NT2/D1 (cell line): ENCODE results near the gene ARHGAP8.

Source experiments
- SUZ12 ChIP-seq: IDR thresholded peaks from 2 replicates; pipeline ENCODE4 v1.6.1; 2011; ENCODE audit not compliant: insufficient read length, insufficient read depth; ENCODE audit errors: extremely low read depth
- YY1 ChIP-seq: IDR thresholded peaks from 2 replicates; pipeline ENCODE4 v1.6.1; 2011; ENCODE audit not compliant: insufficient read length, insufficient read depth
- ZNF274 ChIP-seq: IDR thresholded peaks from 2 replicates; pipeline ENCODE4 v1.6.1; 2011; ENCODE audit warnings: mild to moderate bottlenecking, low read depth, low read length

- TF ChIP-seq ZNF274 (no peak), YY1 (no peak), SUZ12 (no peak)
These were observed 43.6 kb downstream of the ARHGAP8 start for GRCh38 chr22:44795701-44796630.
